ENCODE measurements around the gene DHX35.

The DHX35 gene

GRCh38 chr20:39013662-39014109, 51.5 kb downstream of the DHX35 start:
- WGBS, 2 experiments: 95 to 98% methylated on average over 2 of the region's 2 CpGs
- Histone ChIP-seq H3K9me3 (ENCODE audit: control insufficient read depth, low read length) (no peaks in the 10 kb centered on the region), H3K4me3 (ENCODE audit: insufficient read depth, low read depth, low read length) (no peak overlapping the region), H3K36me3 (ENCODE audit: control insufficient read depth, insufficient read depth, low read length) (peaks cover 19% of the 10 kb centered on the region), H3K27me3 (ENCODE audit: control insufficient read depth, insufficient read depth, low read length, poor library complexity, severe bottlenecking) (no peaks in the 10 kb centered on the region), H3K4me1 (ENCODE audit: control insufficient read depth, insufficient read depth, low read length) (no peaks in the 10 kb centered on the region), H3K27ac (ENCODE audit: insufficient read depth, low read depth, low read length, poor library complexity, severe bottlenecking) (no peak overlapping the region)

- no peaks in the 10 kb centered on the region for H3K9me3 ChIP-seq (ENCODE audit: control insufficient read depth, low read length)
- H3K36me3 ChIP-seq (ENCODE audit: control insufficient read depth, insufficient read depth, low read length): peaks cover 9% of the 10 kb centered on the region
- no peak overlapping the region for H3K4me3 ChIP-seq (ENCODE audit: insufficient read depth, low read depth, low read length)
- no peaks in the 10 kb centered on the region for H3K4me1 ChIP-seq (ENCODE audit: control insufficient read depth, insufficient read depth, low read length)
- H3K27me3 ChIP-seq (ENCODE audit: control insufficient read depth, insufficient read depth, low read length, poor library complexity, severe bottlenecking): no peaks in the 10 kb centered on the region
- WGBS, 2 experiments: 90 to 94% methylated on average over 3 of the region's 3 CpGs
- H3K27ac ChIP-seq (ENCODE audit: insufficient read depth, low read depth, low read length, poor library complexity, severe bottlenecking): no peak overlapping the region
Observed at GRCh38 chr20:39016041-39016440, 53.9 kb downstream of the DHX35 start.

DNA sequence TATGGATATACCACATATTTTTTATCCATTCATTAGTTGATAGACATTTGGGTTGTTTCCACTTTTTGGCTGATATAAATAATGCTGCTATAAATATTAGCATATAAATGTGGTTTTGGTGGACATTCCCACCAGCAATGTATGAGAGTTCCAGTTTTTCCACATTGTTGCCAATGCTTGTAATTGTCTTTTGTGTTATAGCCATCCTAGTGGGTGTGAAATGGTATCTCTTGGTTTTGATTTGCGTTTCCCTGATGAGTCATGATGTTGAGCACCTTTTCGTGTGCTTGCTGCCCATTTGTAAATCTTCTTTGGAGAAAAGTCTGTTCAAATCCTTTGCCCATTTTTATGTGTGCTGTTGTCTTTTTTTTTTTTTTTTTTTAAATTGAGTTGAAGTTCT, 54.4 kb downstream of the DHX35 start:
- H3K9me3 ChIP-seq (ENCODE audit: control insufficient read depth, low read length): no peaks in the 10 kb centered on the region
- H3K27ac ChIP-seq (ENCODE audit: insufficient read depth, low read depth, low read length, poor library complexity, severe bottlenecking): no peak overlapping the region
- WGBS, 2 experiments: 93 to 100% methylated on average over 2 of the region's 2 CpGs
- H3K4me3 ChIP-seq (ENCODE audit: insufficient read depth, low read depth, low read length): no peak overlapping the region
- peaks cover 9% of the 10 kb centered on the region for H3K36me3 ChIP-seq (ENCODE audit: control insufficient read depth, insufficient read depth, low read length)
- no peaks in the 10 kb centered on the region for H3K27me3 ChIP-seq (ENCODE audit: control insufficient read depth, insufficient read depth, low read length, poor library complexity, severe bottlenecking)
- H3K4me1 ChIP-seq (ENCODE audit: control insufficient read depth, insufficient read depth, low read length): no peaks in the 10 kb centered on the region

DNA sequence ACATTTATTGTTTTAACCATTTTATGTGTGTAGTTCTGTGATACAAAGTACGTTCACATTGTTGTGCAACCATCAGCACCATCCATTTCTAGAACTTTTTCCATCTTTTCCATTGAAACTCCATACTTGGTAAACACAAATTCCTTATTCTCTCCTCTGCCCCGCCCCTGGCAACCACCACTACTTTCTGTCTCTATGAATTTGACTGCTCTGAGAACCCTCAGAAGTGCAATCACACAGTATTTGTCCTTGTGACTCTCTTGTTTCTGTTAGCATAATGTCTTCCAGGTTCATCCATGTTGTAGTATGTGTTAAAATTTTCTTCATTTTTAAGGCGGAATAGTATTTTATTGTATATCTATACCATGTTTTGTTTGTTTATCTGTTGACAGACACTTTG, 56.9 kb downstream of the DHX35 start:
- Histone ChIP-seq H3K4me3 (ENCODE audit: insufficient read depth, low read depth, low read length) (no peak overlapping the region), H3K27ac (ENCODE audit: insufficient read depth, low read depth, low read length, poor library complexity, severe bottlenecking) (no peak overlapping the region), H3K4me1 (ENCODE audit: control insufficient read depth, insufficient read depth, low read length) (no peaks in the 10 kb centered on the region), H3K27me3 (ENCODE audit: control insufficient read depth, insufficient read depth, low read length, poor library complexity, severe bottlenecking) (no peaks in the 10 kb centered on the region), H3K36me3 (ENCODE audit: control insufficient read depth, insufficient read depth, low read length) (peaks cover 13% of the 10 kb centered on the region), H3K9me3 (ENCODE audit: control insufficient read depth, low read length) (no peaks in the 10 kb centered on the region)
- 96 to 97% methylated on average over 2 to 3 of the region's 3 CpGs for WGBS, 2 experiments

- Histone ChIP-seq H3K27me3 (ENCODE audit: control insufficient read depth, insufficient read depth, low read length, poor library complexity, severe bottlenecking) (no peaks in the 10 kb centered on the region), H3K9me3 (ENCODE audit: control insufficient read depth, low read length) (no peaks in the 10 kb centered on the region), H3K4me3 (ENCODE audit: insufficient read depth, low read depth, low read length) (no peak overlapping the region), H3K36me3 (ENCODE audit: control insufficient read depth, insufficient read depth, low read length) (peaks cover 16% of the 10 kb centered on the region), H3K4me1 (ENCODE audit: control insufficient read depth, insufficient read depth, low read length) (no peaks in the 10 kb centered on the region), H3K27ac (ENCODE audit: insufficient read depth, low read depth, low read length, poor library complexity, severe bottlenecking) (no peak overlapping the region)
Observed at GRCh38 chr20:39019805-39020325, 57.7 kb downstream of the DHX35 start.

GRCh38 chr20:39021748-39022147, 59.6 kb downstream of the DHX35 start:
- Histone ChIP-seq H3K36me3 (ENCODE audit: control insufficient read depth, insufficient read depth, low read length) (peaks cover 10% of the 10 kb centered on the region), H3K27ac (ENCODE audit: insufficient read depth, low read depth, low read length, poor library complexity, severe bottlenecking) (no peak overlapping the region), H3K9me3 (ENCODE audit: control insufficient read depth, low read length) (no peaks in the 10 kb centered on the region), H3K4me3 (ENCODE audit: insufficient read depth, low read depth, low read length) (no peak overlapping the region), H3K27me3 (ENCODE audit: control insufficient read depth, insufficient read depth, low read length, poor library complexity, severe bottlenecking) (no peaks in the 10 kb centered on the region), H3K4me1 (ENCODE audit: control insufficient read depth, insufficient read depth, low read length) (no peaks in the 10 kb centered on the region)
- 92 to 99% methylated on average over 5 of the region's 5 CpGs for WGBS, 2 experiments

DNA sequence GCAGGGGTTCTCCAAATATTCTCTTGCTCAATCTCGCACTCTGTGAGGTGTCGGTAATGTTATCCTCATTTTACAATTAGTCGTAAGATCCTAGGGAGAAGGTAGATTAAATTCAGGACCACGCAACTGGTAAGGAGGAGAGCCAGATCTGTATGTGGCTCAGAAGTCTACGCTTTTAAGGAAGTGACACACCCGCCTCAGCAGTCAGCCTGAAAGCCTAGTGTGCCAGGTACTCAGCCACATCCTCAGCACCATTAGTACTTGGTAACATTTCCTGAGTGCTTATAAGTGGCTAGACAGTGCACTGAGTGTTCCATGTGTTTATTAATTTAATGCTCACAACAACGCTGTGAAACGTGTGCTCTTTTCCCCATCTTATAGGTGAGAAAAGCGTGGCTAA, 63.7 kb downstream of the DHX35 start:
- H3K27me3 ChIP-seq (ENCODE audit: control insufficient read depth, insufficient read depth, low read length, poor library complexity, severe bottlenecking): no peaks in the 10 kb centered on the region
- WGBS, 2 experiments: 97% methylated on average over 9 of the region's 9 CpGs
- no peaks in the 10 kb centered on the region for H3K9me3 ChIP-seq (ENCODE audit: control insufficient read depth, low read length)
- H3K27ac ChIP-seq (ENCODE audit: insufficient read depth, low read depth, low read length, poor library complexity, severe bottlenecking): no peak overlapping the region
- peaks cover 6% of the 10 kb centered on the region for H3K4me1 ChIP-seq (ENCODE audit: control insufficient read depth, insufficient read depth, low read length)
- H3K36me3 ChIP-seq (ENCODE audit: control insufficient read depth, insufficient read depth, low read length): peaks cover 10% of the 10 kb centered on the region
- H3K4me3 ChIP-seq (ENCODE audit: insufficient read depth, low read depth, low read length): no peak overlapping the region

DNA sequence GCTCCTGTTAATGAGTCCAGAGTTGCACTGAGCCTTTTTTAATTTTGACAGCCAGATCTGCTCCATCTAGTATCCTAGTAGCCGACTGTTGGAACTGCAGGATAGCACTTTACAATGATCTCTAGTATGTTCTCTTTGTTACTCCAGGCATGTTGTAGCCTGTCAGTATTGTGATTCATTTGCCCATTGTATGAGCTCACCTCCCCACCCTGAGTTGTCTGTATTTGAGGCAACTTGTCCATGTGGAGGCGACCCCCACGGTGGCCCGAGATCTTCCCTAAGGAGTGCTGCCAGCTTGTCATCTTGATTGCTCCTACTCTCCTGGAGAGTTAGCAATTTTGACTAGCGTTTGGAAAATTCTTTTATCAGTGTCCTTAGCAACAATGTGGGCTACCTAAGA, 67.2 kb downstream of the DHX35 start:
- 79% methylated on average over 5 of the region's 5 CpGs for WGBS, 2 experiments
- no peak overlapping the region for H3K27ac ChIP-seq (ENCODE audit: insufficient read depth, low read depth, low read length, poor library complexity, severe bottlenecking)

GRCh38 chr20:39032997-39033396, 70.9 kb downstream of the DHX35 start:
- Histone ChIP-seq H3K27me3 (ENCODE audit: control insufficient read depth, insufficient read depth, low read length, poor library complexity, severe bottlenecking) (no peaks in the 10 kb centered on the region), H3K9me3 (ENCODE audit: control insufficient read depth, low read length) (no peaks in the 10 kb centered on the region), H3K27ac (ENCODE audit: insufficient read depth, low read depth, low read length, poor library complexity, severe bottlenecking) (no peak overlapping the region), H3K4me1 (ENCODE audit: control insufficient read depth, insufficient read depth, low read length) (peaks cover 6% of the 10 kb centered on the region), H3K36me3 (ENCODE audit: control insufficient read depth, insufficient read depth, low read length) (peaks cover 23% of the 10 kb centered on the region), H3K4me3 (ENCODE audit: insufficient read depth, low read depth, low read length) (no peak overlapping the region)
- WGBS, 2 experiments: 91 to 92% methylated on average over 3 of the region's 3 CpGs

More for the DNA sequence above, 67.2 kb downstream of the DHX35 start:
- Histone ChIP-seq H3K27me3 (ENCODE audit: control insufficient read depth, insufficient read depth, low read length, poor library complexity, severe bottlenecking) (no peaks in the 10 kb centered on the region), H3K36me3 (ENCODE audit: control insufficient read depth, insufficient read depth, low read length) (peaks cover 12% of the 10 kb centered on the region), H3K4me3 (ENCODE audit: insufficient read depth, low read depth, low read length) (no peak overlapping the region), H3K9me3 (ENCODE audit: control insufficient read depth, low read length) (no peaks in the 10 kb centered on the region), H3K4me1 (ENCODE audit: control insufficient read depth, insufficient read depth, low read length) (peaks cover 6% of the 10 kb centered on the region)

- Histone ChIP-seq H3K4me1 (ENCODE audit: control insufficient read depth, insufficient read depth, low read length) (no peaks in the 10 kb centered on the region), H3K27me3 (ENCODE audit: control insufficient read depth, insufficient read depth, low read length, poor library complexity, severe bottlenecking) (no peaks in the 10 kb centered on the region), H3K36me3 (ENCODE audit: control insufficient read depth, insufficient read depth, low read length) (peaks cover 31% of the 10 kb centered on the region), H3K9me3 (ENCODE audit: control insufficient read depth, low read length) (no peaks in the 10 kb centered on the region), H3K4me3 (ENCODE audit: insufficient read depth, low read depth, low read length) (no peak overlapping the region), H3K27ac (ENCODE audit: insufficient read depth, low read depth, low read length, poor library complexity, severe bottlenecking) (no peak overlapping the region)
- WGBS, 2 experiments: 94% methylated on average over 1 of the region's 1 CpG
Observed at GRCh38 chr20:39036011-39036410, 73.9 kb downstream of the DHX35 start.

DNA sequence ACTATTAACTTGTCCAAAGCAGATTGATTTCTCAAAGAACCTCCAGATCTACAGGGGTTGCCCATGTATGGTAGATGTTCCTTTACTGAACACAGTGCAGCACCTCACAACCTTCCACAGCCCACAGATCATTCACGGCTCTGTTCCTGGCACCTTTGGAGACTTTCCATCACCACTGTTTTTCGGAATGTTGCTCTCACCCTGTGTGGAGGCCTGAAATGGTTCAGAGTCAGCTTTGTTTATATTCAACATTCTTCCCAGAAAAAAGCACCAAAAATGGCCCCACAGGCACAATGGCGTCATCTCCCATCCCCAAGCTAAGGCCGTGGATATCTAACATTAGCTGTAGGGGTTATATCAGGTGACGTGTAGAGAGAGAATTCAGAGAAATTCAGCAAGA, 74.7 kb downstream of the DHX35 start:
- Histone ChIP-seq H3K4me3 (ENCODE audit: insufficient read depth, low read depth, low read length) (no peak overlapping the region), H3K9me3 (ENCODE audit: control insufficient read depth, low read length) (no peaks in the 10 kb centered on the region), H3K27ac (ENCODE audit: insufficient read depth, low read depth, low read length, poor library complexity, severe bottlenecking) (no peak overlapping the region), H3K36me3 (ENCODE audit: control insufficient read depth, insufficient read depth, low read length) (peaks cover 31% of the 10 kb centered on the region), H3K4me1 (ENCODE audit: control insufficient read depth, insufficient read depth, low read length) (no peaks in the 10 kb centered on the region), H3K27me3 (ENCODE audit: control insufficient read depth, insufficient read depth, low read length, poor library complexity, severe bottlenecking) (no peaks in the 10 kb centered on the region)
- WGBS, 2 experiments: 91 to 96% methylated on average over 5 of the region's 5 CpGs
